GM23338 (cell line): Measurements from ENCODE around the gene PCLO.

ENCODE experiments used
- EZH2 ChIP-seq: fragments of 200-600 bp; sonication (generic); IDR thresholded peaks from one replicate; pipeline ENCODE4 v1.8.0; 2017; ENCODE audit warnings: antibody characterized with exemption, mild to moderate bottlenecking, low read depth; ENCODE audit not compliant: unreplicated experiment
- REST ChIP-seq: IDR thresholded peaks from one replicate; pipeline ENCODE4 v1.6.1; 2018; ENCODE audit warnings: antibody characterized with exemption; ENCODE audit not compliant: unreplicated experiment
- TF ChIP-seq, protein P1 (sequence below), 2 experiments: fragments of 200-600 bp in 1 of 2; sonication (generic) in 1 of 2; conservative IDR thresholded peaks; 2 replicates each; pipeline versions ENCODE4 v1.5.1 to v1.6.1; 2016 to 2017; ENCODE audit warnings: antibody characterized with exemption in 2 of 2, low read depth in 2 of 2, mild to moderate bottlenecking in 2 of 2, moderate library complexity in 1 of 2

DNA sequence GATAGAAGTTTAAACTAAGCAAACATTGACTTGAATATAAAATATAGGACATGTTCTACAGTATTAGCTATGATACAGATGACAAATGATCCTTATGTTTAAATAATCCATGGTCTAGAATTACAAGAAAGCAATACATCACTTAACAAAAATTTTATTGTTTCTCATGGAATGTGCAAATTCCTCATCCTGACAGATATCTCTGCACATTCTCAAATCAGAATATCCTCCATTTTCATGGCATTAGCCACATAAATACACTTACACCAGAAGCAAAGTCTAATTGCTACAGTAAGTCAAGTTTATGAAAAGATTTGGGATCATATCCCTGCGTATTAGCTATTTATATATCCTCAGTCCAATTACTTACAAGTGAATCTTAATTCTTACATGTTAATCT lies 57.6 kb downstream of the PCLO start:
- no peak for TF ChIP-seq EZH2
- TF ChIP-seq, protein P1, sequence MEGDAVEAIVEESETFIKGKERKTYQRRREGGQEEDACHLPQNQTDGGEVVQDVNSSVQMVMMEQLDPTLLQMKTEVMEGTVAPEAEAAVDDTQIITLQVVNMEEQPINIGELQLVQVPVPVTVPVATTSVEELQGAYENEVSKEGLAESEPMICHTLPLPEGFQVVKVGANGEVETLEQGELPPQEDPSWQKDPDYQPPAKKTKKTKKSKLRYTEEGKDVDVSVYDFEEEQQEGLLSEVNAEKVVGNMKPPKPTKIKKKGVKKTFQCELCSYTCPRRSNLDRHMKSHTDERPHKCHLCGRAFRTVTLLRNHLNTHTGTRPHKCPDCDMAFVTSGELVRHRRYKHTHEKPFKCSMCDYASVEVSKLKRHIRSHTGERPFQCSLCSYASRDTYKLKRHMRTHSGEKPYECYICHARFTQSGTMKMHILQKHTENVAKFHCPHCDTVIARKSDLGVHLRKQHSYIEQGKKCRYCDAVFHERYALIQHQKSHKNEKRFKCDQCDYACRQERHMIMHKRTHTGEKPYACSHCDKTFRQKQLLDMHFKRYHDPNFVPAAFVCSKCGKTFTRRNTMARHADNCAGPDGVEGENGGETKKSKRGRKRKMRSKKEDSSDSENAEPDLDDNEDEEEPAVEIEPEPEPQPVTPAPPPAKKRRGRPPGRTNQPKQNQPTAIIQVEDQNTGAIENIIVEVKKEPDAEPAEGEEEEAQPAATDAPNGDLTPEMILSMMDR (conservative IDR thresholded peaks at IDR 0.05; ENCODE audit: low read depth in 2 of 2), result no peak
- no peak for TF ChIP-seq REST
